AG04450 (cell line): ENCODE data around the gene PTPRG. TPM values are rescaled to one million over a fixed set of nuclear protein-coding genes. Genes with fewer than 3 reads are reported as not detected.
A peak's percentile ranks its signal among the peaks of the same experiment; 100 is the strongest.

Source experiments
- CTCF ChIA-PET: fragments of 300-600, 350-600 bp; formaldehyde crosslinking; extraction: SDS; loops from one replicate; lab custom pipeline; 2022; ENCODE audit warnings: antibody characterized with exemption, inconsistent platforms; lab: Charles Lee
- POLR2A ChIA-PET: fragments of 350-600 bp; formaldehyde crosslinking; extraction: SDS; loops from one replicate; lab custom pipeline; 2021; ENCODE audit warnings: antibody characterized with exemption, inconsistent platforms; lab: Yijun Ruan, JAX
- DNase-seq: peaks from one replicate; pipeline ENCODE4 v3.0.0-alpha.2; 2011; ENCODE audit warnings: low read depth, low spot score
- H3K27ac ChIP-seq: one replicate; pipeline ENCODE4 v1.5.1; 2012; ENCODE audit warnings: low read depth, low read length, control low read depth
- H3K27me3 ChIP-seq: one replicate; pipeline ENCODE4 v1.6.0; 2012; ENCODE audit warnings: low read length; ENCODE audit not compliant: control insufficient read depth, insufficient read depth
- H3K4me3 ChIP-seq: 2 replicates; pipeline ENCODE4 v1.5.1; 2011; ENCODE audit warnings: mild to moderate bottlenecking, low read depth, low read length, control low read depth
- H3K9me3 ChIP-seq: 2 replicates; pipeline ENCODE4 v1.5.1; 2012; ENCODE audit warnings: low read length; ENCODE audit not compliant: control insufficient read depth, insufficient read depth
- polyA plus RNA-seq: library from polyadenylated mRNA; depleted of rRNA; stranded (reverse); fragments of >200 nt; gene quantifications from 2 replicates; pipeline ENCODE4 v1.2.3, GENCODE V29; 2011
- TF ChIP-seq, protein P1 (sequence below): IDR thresholded peaks from 2 replicates; pipeline ENCODE4 v1.5.1; 2011; ENCODE audit warnings: low read depth, low read length, control low read depth, inconsistent platforms

Gene PTPRG
- polyA plus RNA-seq, 1 experiment, result 26.5 TPM

- Histone ChIP-seq H3K27ac (no peak overlapping the region), H3K9me3 (no peaks in the 10 kb centered on the region), H3K27me3 (no peaks in the 10 kb centered on the region), H3K4me3 (no peak overlapping the region)
- TF ChIP-seq, protein P1, sequence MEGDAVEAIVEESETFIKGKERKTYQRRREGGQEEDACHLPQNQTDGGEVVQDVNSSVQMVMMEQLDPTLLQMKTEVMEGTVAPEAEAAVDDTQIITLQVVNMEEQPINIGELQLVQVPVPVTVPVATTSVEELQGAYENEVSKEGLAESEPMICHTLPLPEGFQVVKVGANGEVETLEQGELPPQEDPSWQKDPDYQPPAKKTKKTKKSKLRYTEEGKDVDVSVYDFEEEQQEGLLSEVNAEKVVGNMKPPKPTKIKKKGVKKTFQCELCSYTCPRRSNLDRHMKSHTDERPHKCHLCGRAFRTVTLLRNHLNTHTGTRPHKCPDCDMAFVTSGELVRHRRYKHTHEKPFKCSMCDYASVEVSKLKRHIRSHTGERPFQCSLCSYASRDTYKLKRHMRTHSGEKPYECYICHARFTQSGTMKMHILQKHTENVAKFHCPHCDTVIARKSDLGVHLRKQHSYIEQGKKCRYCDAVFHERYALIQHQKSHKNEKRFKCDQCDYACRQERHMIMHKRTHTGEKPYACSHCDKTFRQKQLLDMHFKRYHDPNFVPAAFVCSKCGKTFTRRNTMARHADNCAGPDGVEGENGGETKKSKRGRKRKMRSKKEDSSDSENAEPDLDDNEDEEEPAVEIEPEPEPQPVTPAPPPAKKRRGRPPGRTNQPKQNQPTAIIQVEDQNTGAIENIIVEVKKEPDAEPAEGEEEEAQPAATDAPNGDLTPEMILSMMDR, result no peak
- CTCF ChIA-PET, result no interaction called here
- POLR2A ChIA-PET, result no interaction called here
- no peak for DNase-seq
These were observed 55.2 kb downstream of the PTPRG start for GRCh38 chr3:61616586-61616985.

DNA sequence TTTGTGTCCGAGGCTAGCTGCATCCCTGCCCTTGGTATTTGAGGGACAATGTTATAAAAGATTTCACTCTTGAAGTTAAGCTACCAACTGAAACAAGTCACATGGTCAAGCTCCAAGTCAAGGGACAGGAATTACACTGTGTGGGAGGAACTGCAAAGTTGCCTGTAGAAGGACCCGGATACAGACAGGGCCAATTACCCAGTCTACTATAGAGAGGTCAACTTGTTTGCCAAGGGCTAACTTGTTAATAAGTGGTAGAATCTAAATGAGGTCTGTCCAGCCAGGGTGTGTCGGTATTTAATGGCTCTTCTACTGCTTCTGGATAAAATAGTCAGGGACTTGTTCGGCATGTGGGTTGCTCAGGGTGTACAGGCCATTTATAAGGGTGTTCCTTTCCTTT lies 55.7 kb downstream of the PTPRG start:
- CTCF ChIA-PET, result no interaction called here
- no peak for DNase-seq
- no peak overlapping the region for H3K4me3 ChIP-seq
- H3K27ac ChIP-seq, result peak overlapping the region; percentile 11
- no peaks in the 10 kb centered on the region for H3K27me3 ChIP-seq
- H3K9me3 ChIP-seq, result no peaks in the 10 kb centered on the region
- POLR2A ChIA-PET, result no interaction called here
- TF ChIP-seq, protein P1, result no peak

DNA sequence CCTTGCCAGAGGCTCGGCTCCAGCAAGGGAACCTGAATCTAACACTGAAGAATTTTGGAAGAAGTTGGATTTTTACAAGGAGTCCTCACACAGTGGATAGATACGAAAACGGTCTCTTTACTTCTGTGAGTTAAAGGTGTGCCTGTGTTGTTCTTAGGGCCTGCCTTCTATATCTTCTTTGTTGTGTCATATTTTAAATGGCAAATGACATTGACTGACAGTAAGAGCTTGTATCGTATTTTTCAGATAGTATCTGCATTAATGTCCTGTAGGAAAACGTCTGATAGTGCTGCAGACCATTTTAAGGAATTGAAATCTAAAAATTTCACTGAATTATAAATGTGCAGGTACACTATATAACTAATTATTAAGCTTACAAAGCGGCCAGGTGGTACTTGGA lies 56.3 kb downstream of the PTPRG start:
- POLR2A ChIA-PET, result no interaction called here
- H3K27me3 ChIP-seq, result no peaks in the 10 kb centered on the region
- H3K9me3 ChIP-seq, result no peaks in the 10 kb centered on the region
- CTCF ChIA-PET, result interaction anchor here (1.1 kb wide), 1 partner anchor 54 kb away, joined by 3 read pairs; no protein-coding TSS in a partner anchor
- no peak for DNase-seq
- no peak overlapping the region for H3K4me3 ChIP-seq
- TF ChIP-seq, protein P1, result no peak
- no peak overlapping the region for H3K27ac ChIP-seq

GRCh38 chr3:61618231-61618630 lies 56.9 kb downstream of the PTPRG start:
- DNase-seq, result no peak
- no peak overlapping the region for H3K4me3 ChIP-seq
- no peaks in the 10 kb centered on the region for H3K27me3 ChIP-seq
- H3K9me3 ChIP-seq, result no peaks in the 10 kb centered on the region
- H3K27ac ChIP-seq, result no peak overlapping the region
- POLR2A ChIA-PET, result no interaction called here
- TF ChIP-seq, protein P1, result no peak
- CTCF ChIA-PET, result interaction anchor here (1.1 kb wide), 1 partner anchor 54 kb away, joined by 3 read pairs; no protein-coding TSS in a partner anchor

DNA sequence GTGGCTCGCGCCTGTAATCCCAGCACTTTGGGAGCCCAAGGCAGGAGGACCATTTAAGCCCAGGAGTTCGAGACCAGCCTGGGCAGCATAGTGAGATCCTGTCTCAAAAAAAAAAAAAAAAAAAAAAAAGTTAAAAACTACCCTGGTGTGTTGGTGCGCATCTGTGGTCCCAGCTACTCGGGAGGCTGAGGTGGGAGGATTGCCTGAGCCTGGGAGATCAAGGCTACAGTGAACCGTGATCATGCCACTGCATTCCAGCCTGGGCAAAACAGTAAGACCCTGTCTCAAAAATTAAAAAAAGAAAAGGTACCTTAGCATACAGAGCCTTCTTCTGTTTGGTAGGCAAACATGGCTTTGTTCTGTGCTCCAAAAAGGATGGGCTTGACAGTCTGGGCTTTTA lies 57.5 kb downstream of the PTPRG start:
- DNase-seq, result no peak
- ChIA-PET POLR2A (no interaction called here), CTCF (interaction anchor here (1.1 kb wide), 1 partner anchor 55 kb away, joined by 3 read pairs; no protein-coding TSS in a partner anchor)
- TF ChIP-seq, protein P1, result no peak
- H3K27ac ChIP-seq, result no peak overlapping the region
- no peaks in the 10 kb centered on the region for H3K27me3 ChIP-seq
- no peak overlapping the region for H3K4me3 ChIP-seq
- H3K9me3 ChIP-seq, result no peaks in the 10 kb centered on the region
